Mesodermal cell (in vitro differentiated cells): ENCODE results near the gene GRIK1.

Source experiments
- H3K27ac ChIP-seq: 2 replicates; pipeline ENCODE4 v1.7.0; 2013; ENCODE audit warnings: mild to moderate bottlenecking, low read depth, low read length, moderate library complexity; ENCODE audit not compliant: severe bottlenecking
- H3K36me3 ChIP-seq: 2 replicates; pipeline ENCODE4 v1.7.1; 2013; ENCODE audit warnings: mild to moderate bottlenecking, low read length, moderate library complexity; ENCODE audit not compliant: control insufficient read depth, insufficient read depth
- H3K4me1 ChIP-seq: one replicate; pipeline ENCODE4 v1.7.1; 2013; ENCODE audit warnings: mild to moderate bottlenecking, low read length; ENCODE audit not compliant: insufficient read depth, control insufficient read depth, poor library complexity, severe bottlenecking
- H3K4me3 ChIP-seq: 2 replicates; pipeline ENCODE4 v1.7.0; 2013; ENCODE audit warnings: low read length, control low read depth, mild to moderate bottlenecking; ENCODE audit not compliant: insufficient read depth, poor library complexity, severe bottlenecking; ENCODE audit errors: extremely low read depth
- H3K9me3 ChIP-seq: 2 replicates; pipeline ENCODE4 v1.7.1; 2013; ENCODE audit warnings: mild to moderate bottlenecking, low read length, moderate library complexity; ENCODE audit not compliant: control insufficient read depth
- WGBS, 2 experiments: methylation state at CpG; one replicate each; pipeline ENCODE4 v1.1.5; 2013; ENCODE audit warnings: missing lambda C conversion rate in 2 of 2; ENCODE audit not compliant: insufficient coverage in 2 of 2; 5-methylcytosine and 5-hydroxymethylcytosine counted together

GRIK1 gene

DNA sequence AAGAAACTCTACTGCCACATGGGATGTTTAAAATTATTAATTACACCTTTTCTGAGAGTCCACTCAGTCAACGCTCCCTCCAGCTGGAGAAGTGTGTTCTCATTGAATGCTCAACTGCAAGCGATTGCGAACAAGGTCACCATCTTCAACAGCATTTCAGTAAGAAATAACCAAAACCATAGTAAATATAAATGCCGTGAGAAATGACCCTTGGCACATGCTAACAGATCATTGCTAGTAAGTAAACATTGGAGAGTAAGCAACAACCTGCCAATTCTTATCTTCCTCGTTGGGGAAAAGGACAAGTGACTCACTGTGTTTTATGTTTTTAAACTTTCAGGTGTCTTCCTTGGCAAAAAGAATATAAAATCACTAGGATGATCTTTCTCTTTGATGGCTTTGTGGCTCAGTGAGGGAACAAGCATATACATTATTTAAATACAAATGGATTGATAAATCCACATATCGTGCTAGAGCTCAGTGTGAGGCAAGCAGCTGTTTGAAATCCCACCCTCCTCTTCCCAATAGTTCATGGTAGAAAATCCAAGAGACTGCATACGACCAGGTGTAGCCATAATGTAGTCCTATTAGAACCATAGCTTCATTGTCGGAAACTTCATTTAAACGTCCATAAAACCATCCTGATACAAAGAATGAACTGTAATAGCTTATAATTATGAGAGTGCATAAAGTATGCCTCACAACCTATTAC is 214.6 kb downstream of the GRIK1 start:
- Histone ChIP-seq H3K36me3 (no peaks in the 10 kb centered on the region), H3K4me3 (no peak overlapping the region), H3K9me3 (no peaks in the 10 kb centered on the region), H3K27ac (no peak overlapping the region), H3K4me1 (no peaks in the 10 kb centered on the region)
- WGBS, 2 experiments, result 80 to 93% methylated on average over 2 to 4 of the region's 9 CpGs

- Histone ChIP-seq H3K36me3 (no peaks in the 10 kb centered on the region), H3K4me3 (no peak overlapping the region), H3K4me1 (no peaks in the 10 kb centered on the region), H3K27ac (no peak overlapping the region), H3K9me3 (no peaks in the 10 kb centered on the region)
- no CpG with 5 or more reads among the region's 2 CpGs for WGBS, 2 experiments
These were observed 217.8 kb downstream of the GRIK1 start for GRCh38 chr21:29721964-29722363.

GRCh38 chr21:29721221-29721620 is 218.6 kb downstream of the GRIK1 start:
- no peak overlapping the region for H3K4me3 ChIP-seq
- no peaks in the 10 kb centered on the region for H3K9me3 ChIP-seq
- WGBS, 2 experiments, result 38 to 80% methylated on average over 1 to 3 of the region's 5 CpGs
- no peaks in the 10 kb centered on the region for H3K4me1 ChIP-seq
- H3K27ac ChIP-seq, result no peak overlapping the region
- H3K36me3 ChIP-seq, result no peaks in the 10 kb centered on the region

DNA sequence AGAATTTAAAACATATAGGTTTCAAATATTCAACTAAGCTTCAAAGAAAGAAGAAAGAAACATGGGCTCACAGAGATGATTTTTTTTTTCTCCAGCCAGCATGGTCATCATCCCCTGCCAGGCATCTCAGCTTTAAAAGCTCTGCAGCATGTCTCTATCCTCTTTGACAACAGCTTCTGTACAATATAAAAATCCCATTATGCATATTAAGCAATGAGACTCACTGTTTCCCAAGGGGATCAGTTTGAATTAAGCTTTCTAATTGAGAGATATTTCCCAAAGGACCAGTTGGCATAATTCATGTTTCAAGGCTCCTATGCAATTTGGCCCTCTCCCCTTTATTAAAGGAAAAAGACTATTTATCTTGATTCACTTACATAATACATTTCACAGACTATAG is 220.3 kb downstream of the GRIK1 start:
- Histone ChIP-seq H3K36me3 (no peaks in the 10 kb centered on the region), H3K27ac (no peak overlapping the region), H3K4me3 (no peak overlapping the region), H3K4me1 (no peaks in the 10 kb centered on the region), H3K9me3 (no peaks in the 10 kb centered on the region)

DNA sequence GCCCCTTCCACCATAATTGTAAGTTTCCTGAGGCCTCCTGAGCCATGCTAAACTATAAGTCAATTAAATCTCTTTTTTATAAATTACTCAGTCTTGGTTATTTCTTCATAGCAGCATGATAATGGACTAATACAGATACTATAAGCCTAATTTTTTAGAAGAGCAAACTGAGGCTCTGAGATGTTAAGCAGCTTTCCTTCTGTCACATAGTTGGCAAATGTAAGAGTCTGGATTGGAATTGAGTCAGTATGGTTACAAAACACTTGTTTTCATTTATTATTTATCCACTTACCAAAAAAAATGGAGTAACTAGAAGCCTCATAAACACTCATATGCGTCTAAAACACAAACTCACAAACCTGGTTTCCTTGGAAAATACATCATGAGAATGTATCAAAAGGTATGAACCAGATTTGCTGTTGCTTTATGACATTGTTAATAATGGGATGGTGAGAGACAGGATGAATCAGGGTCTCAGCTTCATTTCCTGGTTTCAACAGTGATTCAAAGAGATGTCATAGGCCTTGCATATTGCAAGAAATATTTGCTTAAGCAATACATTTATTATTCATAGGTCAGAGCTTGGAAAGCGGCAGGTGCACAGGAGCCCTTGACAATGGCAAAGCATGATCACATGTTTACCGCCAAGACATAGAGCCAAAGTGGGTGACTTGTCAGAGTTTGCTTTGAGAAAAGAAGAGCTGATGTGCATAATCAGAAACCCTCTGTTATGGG is 221.5 kb downstream of the GRIK1 start:
- WGBS, 2 experiments, result 92 to 93% methylated on average over 2 of the region's 3 CpGs
- no peaks in the 10 kb centered on the region for H3K4me1 ChIP-seq

DNA sequence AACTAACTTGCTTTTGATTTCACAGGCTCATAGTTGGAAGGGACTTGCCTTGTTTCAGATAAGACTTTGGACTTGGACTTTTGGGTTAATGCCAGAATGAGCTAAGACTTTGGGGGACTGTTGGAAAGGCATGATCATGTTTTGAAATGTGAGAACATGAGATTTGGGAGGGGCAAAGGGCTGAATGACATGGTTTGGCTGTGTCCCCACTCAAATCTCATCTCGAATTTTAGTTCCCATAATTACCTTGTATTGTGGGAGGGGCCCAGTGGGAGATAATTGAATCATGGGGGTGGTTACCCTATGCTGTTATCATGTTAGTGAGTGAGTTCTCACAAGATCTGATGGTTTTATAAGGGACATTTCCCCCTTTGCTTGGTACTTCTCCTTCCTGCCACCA is 222.1 kb downstream of the GRIK1 start:
- Histone ChIP-seq H3K4me3 (no peak overlapping the region), H3K27ac (no peak overlapping the region), H3K4me1 (no peaks in the 10 kb centered on the region), H3K9me3 (no peaks in the 10 kb centered on the region), H3K36me3 (no peaks in the 10 kb centered on the region)
- 100% methylated on average over 1 of the region's 1 CpG; no CpG with 5 or more reads in 1 of the 2 experiments for WGBS, 2 experiments

More for the DNA sequence above, 221.5 kb downstream of the GRIK1 start:
- H3K36me3 ChIP-seq, result no peaks in the 10 kb centered on the region
- H3K4me3 ChIP-seq, result no peak overlapping the region
- no peaks in the 10 kb centered on the region for H3K9me3 ChIP-seq
- no peak overlapping the region for H3K27ac ChIP-seq

DNA sequence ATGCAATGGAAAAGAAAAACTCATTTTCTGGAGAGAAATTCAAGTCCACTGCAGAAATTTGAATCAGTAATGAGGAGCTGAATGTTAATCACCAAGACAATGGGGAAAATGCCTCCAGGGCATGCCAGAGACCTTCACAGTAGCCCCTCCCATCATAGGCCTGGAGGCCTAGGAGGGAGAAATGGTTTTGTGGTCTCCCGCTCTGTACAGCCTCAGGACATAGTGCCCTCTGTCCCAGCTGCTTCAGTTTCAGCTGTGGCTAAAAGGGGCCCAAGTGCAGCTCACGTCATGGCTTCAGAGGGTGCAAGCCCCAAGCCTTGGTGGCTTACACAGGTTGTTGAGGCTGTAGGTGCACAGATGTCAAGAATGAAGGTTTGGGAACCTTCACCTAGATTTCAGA is 223.0 kb downstream of the GRIK1 start:
- H3K36me3 ChIP-seq, result no peaks in the 10 kb centered on the region
- no peak overlapping the region for H3K4me3 ChIP-seq
- no peaks in the 10 kb centered on the region for H3K9me3 ChIP-seq
- H3K27ac ChIP-seq, result no peak overlapping the region
- H3K4me1 ChIP-seq, result no peaks in the 10 kb centered on the region
- WGBS, 2 experiments, result 80 to 86% methylated on average over 1 to 2 of the region's 2 CpGs

GRCh38 chr21:29715089-29715488 is 224.7 kb downstream of the GRIK1 start:
- H3K4me1 ChIP-seq, result no peaks in the 10 kb centered on the region
- no peaks in the 10 kb centered on the region for H3K9me3 ChIP-seq
- 60% methylated on average over 1 of the region's 2 CpGs; no CpG with 5 or more reads in 1 of the 2 experiments for WGBS, 2 experiments
- H3K4me3 ChIP-seq, result no peak overlapping the region
- H3K27ac ChIP-seq, result no peak overlapping the region
- H3K36me3 ChIP-seq, result no peaks in the 10 kb centered on the region

DNA sequence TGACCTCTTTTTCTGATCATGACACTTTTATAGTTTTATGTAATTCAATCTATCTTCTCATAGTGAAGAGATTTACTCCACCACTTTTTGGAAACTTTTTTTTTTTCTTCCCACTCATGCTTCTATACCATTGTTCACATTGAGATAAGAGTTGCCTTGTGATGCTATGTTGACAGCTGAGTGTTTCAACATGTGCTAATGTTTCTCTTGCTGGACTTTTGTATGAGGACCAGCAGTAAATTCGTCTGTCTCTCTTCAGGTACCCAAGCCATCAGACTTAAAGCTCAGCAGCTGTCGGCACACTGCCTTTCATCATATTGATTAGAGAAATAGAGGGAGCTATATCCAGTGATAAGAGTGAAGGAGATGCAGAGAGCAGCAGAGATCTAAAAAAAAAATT is 227.0 kb downstream of the GRIK1 start:
- 83% methylated on average over 2 of the region's 2 CpGs; no CpG with 5 or more reads in 1 of the 2 experiments for WGBS, 2 experiments
- no peaks in the 10 kb centered on the region for H3K4me1 ChIP-seq
- no peaks in the 10 kb centered on the region for H3K9me3 ChIP-seq
- H3K27ac ChIP-seq, result no peak overlapping the region
- H3K4me3 ChIP-seq, result no peak overlapping the region
- no peaks in the 10 kb centered on the region for H3K36me3 ChIP-seq

DNA sequence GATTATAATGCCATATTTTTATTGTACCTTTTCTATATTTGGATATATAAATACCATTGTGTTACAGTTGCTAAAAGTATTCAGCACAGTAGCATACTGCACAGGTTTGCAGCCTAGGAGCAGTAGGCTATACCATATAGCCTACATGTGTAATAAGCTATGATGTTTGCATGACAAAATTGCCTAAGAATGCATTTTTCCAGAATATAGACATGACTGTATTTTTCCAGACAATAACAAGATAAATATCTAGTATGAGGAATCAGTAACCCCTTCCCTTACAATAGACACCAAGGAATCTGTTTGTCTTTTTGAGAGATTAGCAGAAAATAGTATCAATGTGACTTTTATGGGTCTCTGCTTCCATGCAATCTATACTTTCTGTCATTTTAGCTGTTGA is 228.6 kb downstream of the GRIK1 start:
- H3K4me1 ChIP-seq, result no peaks in the 10 kb centered on the region
- H3K36me3 ChIP-seq, result no peaks in the 10 kb centered on the region
- H3K4me3 ChIP-seq, result no peak overlapping the region
- no peak overlapping the region for H3K27ac ChIP-seq
- H3K9me3 ChIP-seq, result no peaks in the 10 kb centered on the region

DNA sequence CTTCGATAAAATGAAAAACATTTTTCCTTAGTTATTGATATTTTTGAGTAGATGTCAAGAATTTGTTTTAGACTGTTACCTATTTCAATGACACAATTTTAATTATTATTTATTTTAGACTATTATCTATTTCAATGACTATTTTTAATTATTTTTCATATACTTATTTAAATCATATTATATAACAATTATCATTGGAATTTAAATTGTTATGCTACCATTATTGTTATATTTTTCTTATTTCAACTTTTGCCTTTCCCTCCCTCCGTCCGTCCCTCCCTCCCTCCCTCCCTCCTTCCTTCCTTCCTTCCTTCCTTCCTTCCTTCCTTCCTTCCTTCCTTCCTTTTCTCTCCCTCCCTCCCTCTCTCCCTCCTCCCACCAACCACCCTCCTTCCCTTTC is 229.3 kb downstream of the GRIK1 start:
- no peaks in the 10 kb centered on the region for H3K4me1 ChIP-seq
- no peaks in the 10 kb centered on the region for H3K36me3 ChIP-seq
- no CpG with 5 or more reads among the region's 3 CpGs for WGBS, 2 experiments
- H3K27ac ChIP-seq, result no peak overlapping the region
- no peaks in the 10 kb centered on the region for H3K9me3 ChIP-seq
- H3K4me3 ChIP-seq, result no peak overlapping the region
